Trophoblast cell (in vitro differentiated cells and primary cell): Measurements from ENCODE around the gene GPC3.

Experiments
- DNase-seq, 2 donors: peaks; one replicate each; pipeline ENCODE4 v3.0.0-alpha.2; 2016
- H2AFZ ChIP-seq: 2 replicates; pipeline ENCODE4 v1.6.1; 2013; ENCODE audit warnings: low read length, moderate library complexity, mild to moderate bottlenecking; ENCODE audit not compliant: insufficient read depth, poor library complexity
- H2AK5ac ChIP-seq: 2 replicates; pipeline ENCODE4 v1.6.1; 2013; ENCODE audit warnings: mild to moderate bottlenecking, low read length
- H2BK120ac ChIP-seq: 2 replicates; pipeline ENCODE4 v1.6.1; 2013; ENCODE audit warnings: low read length, mild to moderate bottlenecking, moderate library complexity; ENCODE audit not compliant: insufficient read depth, poor library complexity
- H2BK12ac ChIP-seq: 2 replicates; pipeline ENCODE4 v1.6.1; 2013; ENCODE audit warnings: mild to moderate bottlenecking, low read length, moderate library complexity
- H2BK5ac ChIP-seq: 2 replicates; pipeline ENCODE4 v1.6.1; 2013; ENCODE audit warnings: low read length, low read depth, moderate library complexity, mild to moderate bottlenecking; ENCODE audit not compliant: poor library complexity
- H3K14ac ChIP-seq: 2 replicates; pipeline ENCODE4 v1.6.1; 2013; ENCODE audit warnings: mild to moderate bottlenecking, low read length
- H3K18ac ChIP-seq: 2 replicates; pipeline ENCODE4 v1.6.1; 2013; ENCODE audit warnings: mild to moderate bottlenecking, low read length
- H3K23ac ChIP-seq: 2 replicates; pipeline ENCODE4 v1.6.1; 2013; ENCODE audit warnings: low read length
- H3K27ac ChIP-seq: 2 replicates; pipeline ENCODE4 v1.5.1; 2013; ENCODE audit warnings: low read depth, mild to moderate bottlenecking, inconsistent platforms, low read length, moderate library complexity
- H3K27me3 ChIP-seq: 2 replicates; pipeline ENCODE4 v1.6.1; 2013; ENCODE audit warnings: inconsistent platforms, mild to moderate bottlenecking, low read length, moderate library complexity; ENCODE audit not compliant: insufficient read depth
- H3K36me3 ChIP-seq, 2 experiments: 1 replicate in 1 of 2; 2 replicates in 1 of 2; pipeline ENCODE4 v1.6.1; 2013; ENCODE audit warnings: low read length in 2 of 2, mild to moderate bottlenecking in 2 of 2, moderate library complexity in 1 of 2; ENCODE audit not compliant: insufficient read depth in 2 of 2, control insufficient read depth in 1 of 2
- H3K4ac ChIP-seq: 2 replicates; pipeline ENCODE4 v1.6.1; 2013; ENCODE audit warnings: low read depth, mild to moderate bottlenecking, low read length, moderate library complexity
- H3K4me1 ChIP-seq, 2 experiments: 1 replicate in 1 of 2; 2 replicates in 1 of 2; pipeline ENCODE4 v1.6.1; 2013; ENCODE audit warnings: low read length in 2 of 2, mild to moderate bottlenecking in 2 of 2, moderate library complexity in 1 of 2; ENCODE audit not compliant: insufficient read depth in 2 of 2, control insufficient read depth in 1 of 2
- H3K4me2 ChIP-seq: 2 replicates; pipeline ENCODE4 v1.6.1; 2013; ENCODE audit warnings: inconsistent platforms, mild to moderate bottlenecking, low read length, moderate library complexity
- H3K4me3 ChIP-seq: 2 replicates; pipeline ENCODE4 v1.5.1; 2013; ENCODE audit warnings: mild to moderate bottlenecking, low read depth, low read length, inconsistent platforms
- H3K79me1 ChIP-seq: one replicate; pipeline ENCODE4 v1.6.1; 2013; ENCODE audit warnings: low read length
- H3K79me2 ChIP-seq: 2 replicates; pipeline ENCODE4 v1.6.1; 2013; ENCODE audit warnings: low read length, mild to moderate bottlenecking; ENCODE audit not compliant: control insufficient read depth, insufficient read depth, poor library complexity
- H3K9ac ChIP-seq: 2 replicates; pipeline ENCODE4 v1.6.1; 2013; ENCODE audit warnings: mild to moderate bottlenecking, low read length
- H3K9me3 ChIP-seq: 2 replicates; pipeline ENCODE4 v1.6.1; 2013; ENCODE audit warnings: low read depth, mild to moderate bottlenecking, control low read depth, inconsistent platforms, low read length; ENCODE audit not compliant: insufficient read depth
- H4K12ac ChIP-seq: 2 replicates; pipeline ENCODE4 v1.6.1; 2013; ENCODE audit warnings: low read depth, mild to moderate bottlenecking, low read length, moderate library complexity
- H4K8ac ChIP-seq: 2 replicates; pipeline ENCODE4 v1.6.1; 2013; ENCODE audit warnings: low read depth, mild to moderate bottlenecking, low read length, moderate library complexity
- H4K91ac ChIP-seq: one replicate; pipeline ENCODE4 v1.6.1; 2013; ENCODE audit warnings: low read depth, mild to moderate bottlenecking, low read length, moderate library complexity
- WGBS: extraction: QIAGEN DNeasy Blood & Tissue Kit; methylation state at CpG from one replicate; pipeline ENCODE4 v1.1.7; 2013; ENCODE audit warnings: missing lambda C conversion rate; ENCODE audit not compliant: insufficient read length, insufficient coverage; ENCODE audit errors: extremely low coverage; 5-methylcytosine and 5-hydroxymethylcytosine counted together

Gene GPC3

GRCh38 chrX:133534172-133534571 is 451.2 kb downstream of the GPC3 start:
- Histone ChIP-seq H3K79me2 (no peaks in the 10 kb centered on the region), H3K4ac (no peak overlapping the region), H4K12ac (no peak overlapping the region), H3K4me3 (no peak overlapping the region), H2BK12ac (no peak overlapping the region), H3K9ac (no peak overlapping the region), H3K4me2 (no peak overlapping the region), H3K18ac (no peak overlapping the region), H4K91ac (no peak overlapping the region), H2AK5ac (no peak overlapping the region), H2BK5ac (no peak overlapping the region), H4K8ac (no peak overlapping the region), H3K14ac (no peak overlapping the region), H3K27ac (no peak overlapping the region), H3K79me1 (no peaks in the 10 kb centered on the region), H3K9me3 (no peaks in the 10 kb centered on the region), H3K23ac (no peak overlapping the region), H3K27me3 (no peaks in the 10 kb centered on the region), H3K36me3 (peaks cover 0 to 2% of the 10 kb centered on the region in 2 experiments), H2BK120ac (no peak overlapping the region), H3K4me1 (no peaks in the 10 kb centered on the region), H2AFZ (no peak overlapping the region)
- DNase-seq = no peak
- no CpG with 5 or more reads among the region's 4 CpGs for WGBS

- Histone ChIP-seq H2BK12ac (no peak overlapping the region), H3K27me3 (no peaks in the 10 kb centered on the region), H3K4me1 (no peaks in the 10 kb centered on the region), H4K12ac (no peak overlapping the region), H2AFZ (no peak overlapping the region), H3K27ac (no peak overlapping the region), H4K91ac (no peak overlapping the region), H3K9ac (no peak overlapping the region), H2BK5ac (no peak overlapping the region), H3K9me3 (no peaks in the 10 kb centered on the region), H3K4ac (no peak overlapping the region), H3K4me2 (no peak overlapping the region), H2BK120ac (no peak overlapping the region), H4K8ac (no peak overlapping the region), H3K14ac (no peak overlapping the region), H3K79me2 (no peaks in the 10 kb centered on the region), H3K79me1 (no peaks in the 10 kb centered on the region), H3K4me3 (no peak overlapping the region), H2AK5ac (no peak overlapping the region), H3K36me3 (peaks cover 0 to 2% of the 10 kb centered on the region in 2 experiments), H3K23ac (no peak overlapping the region), H3K18ac (no peak overlapping the region)
- no CpG with 5 or more reads among the region's 3 CpGs for WGBS
- no peak for DNase-seq
Observed at GRCh38 chrX:133533249-133533648, 452.1 kb downstream of the GPC3 start.

GRCh38 chrX:133530960-133531359 is 454.4 kb downstream of the GPC3 start:
- WGBS = no CpG with 5 or more reads among the region's 6 CpGs
- no peak overlapping the region for H2AK5ac ChIP-seq

GRCh38 chrX:133529578-133529977 is 455.8 kb downstream of the GPC3 start:
- H3K36me3 ChIP-seq = no peaks in the 10 kb centered on the region
- no peak overlapping the region for H3K4ac ChIP-seq
- H4K12ac ChIP-seq = no peak overlapping the region
- H3K27ac ChIP-seq = no peak overlapping the region
- no peaks in the 10 kb centered on the region for H3K79me1 ChIP-seq
- no peak for DNase-seq
- no peaks in the 10 kb centered on the region for H3K79me2 ChIP-seq
- H3K23ac ChIP-seq = no peak overlapping the region
- H3K4me2 ChIP-seq = no peak overlapping the region
- no peaks in the 10 kb centered on the region for H3K4me1 ChIP-seq
- no peak overlapping the region for H2BK120ac ChIP-seq
- no peak overlapping the region for H4K91ac ChIP-seq
- no peak overlapping the region for H3K14ac ChIP-seq
- no peak overlapping the region for H2BK12ac ChIP-seq
- H4K8ac ChIP-seq = no peak overlapping the region
- no peak overlapping the region for H3K4me3 ChIP-seq
- H2AK5ac ChIP-seq = no peak overlapping the region
- H2AFZ ChIP-seq = no peak overlapping the region
- no peak overlapping the region for H3K9ac ChIP-seq
- no peaks in the 10 kb centered on the region for H3K9me3 ChIP-seq
- H3K18ac ChIP-seq = no peak overlapping the region
- H2BK5ac ChIP-seq = no peak overlapping the region
- no CpG with 5 or more reads among the region's 3 CpGs for WGBS
- no peaks in the 10 kb centered on the region for H3K27me3 ChIP-seq

More at GRCh38 chrX:133530960-133531359, 454.4 kb downstream of the GPC3 start:
- no peaks in the 10 kb centered on the region for H3K4me1 ChIP-seq
- no peak overlapping the region for H3K4ac ChIP-seq
- peaks cover 0 to 2% of the 10 kb centered on the region in 2 experiments for H3K36me3 ChIP-seq
- no peak overlapping the region for H3K4me3 ChIP-seq
- no peak overlapping the region for H4K8ac ChIP-seq
- H3K9me3 ChIP-seq = no peaks in the 10 kb centered on the region
- H3K18ac ChIP-seq = no peak overlapping the region
- H3K14ac ChIP-seq = no peak overlapping the region
- H3K9ac ChIP-seq = no peak overlapping the region
- H3K79me1 ChIP-seq = no peaks in the 10 kb centered on the region
- no peak overlapping the region for H2BK12ac ChIP-seq
- no peak overlapping the region for H2BK120ac ChIP-seq
- H3K79me2 ChIP-seq = no peaks in the 10 kb centered on the region
- H3K27me3 ChIP-seq = no peaks in the 10 kb centered on the region
- H3K27ac ChIP-seq = no peak overlapping the region
- peak in 1 of 2 donors; percentile 3 for DNase-seq
- H3K4me2 ChIP-seq = no peak overlapping the region
- no peak overlapping the region for H4K91ac ChIP-seq
- no peak overlapping the region for H2AFZ ChIP-seq
- H4K12ac ChIP-seq = no peak overlapping the region
- no peak overlapping the region for H3K23ac ChIP-seq
- no peak overlapping the region for H2BK5ac ChIP-seq
